ENCODE measurements around the gene ARL4A.

GRCh38 chr7:12730523-12730922 is 43.1 kb downstream of the ARL4A start:
- no peak for TF ChIP-seq JUN (IDR thresholded peaks at IDR 0.05; ENCODE audit: borderline replicate concordance, insufficient read depth, insufficient read length, low read depth)
- no peak for TF ChIP-seq CTCF (IDR thresholded peaks at IDR 0.05; ENCODE audit: extremely low read depth in 1 of 2, insufficient read depth in 1 of 2, low read depth in 1 of 2, low read length in 2 of 2)
- no peak for TF ChIP-seq EZH2 (IDR thresholded peaks at IDR 0.05; ENCODE audit: borderline replicate concordance, low read depth, low read length, severe bottlenecking)
- TF ChIP-seq MAX (IDR thresholded peaks at IDR 0.05; ENCODE audit: insufficient read depth, insufficient read length), result no peak
- no peak for TF ChIP-seq POLR2A (IDR thresholded peaks at IDR 0.05; ENCODE audit: low read depth, low read length)
- no peak for TF ChIP-seq GATA2 (IDR thresholded peaks at IDR 0.05; ENCODE audit: insufficient read depth, insufficient read length, low read depth, low read length)
- TF ChIP-seq POLR2AphosphoS5 (IDR thresholded peaks at IDR 0.05; ENCODE audit: insufficient read depth, low read depth, low read length), result no peak
- TF ChIP-seq FOS (IDR thresholded peaks at IDR 0.05; ENCODE audit: borderline replicate concordance, insufficient read depth, low read length), result no peak
